OCI-LY1 (cell line): ENCODE results near the gene TTPAL.

Source experiments
- H2AFZ ChIP-seq: fragments of 200-600 bp; sonication (generic), shearing (Covaris generic); 2 replicates; pipeline ENCODE4 v1.6.0; 2014; ENCODE audit warnings: antibody characterized with exemption, mild to moderate bottlenecking, low read length
- H3F3A ChIP-seq: fragments of 200-600 bp; sonication (generic), shearing (Covaris generic); 2 replicates; pipeline ENCODE4 v1.6.0; 2014; ENCODE audit warnings: mild to moderate bottlenecking, antibody characterized with exemption, low read length, moderate library complexity; ENCODE audit not compliant: insufficient read depth
- H3K27ac ChIP-seq: fragments of 200-600 bp; sonication (generic); 2 replicates; pipeline ENCODE4 v1.5.1; 2014; ENCODE audit warnings: low read length, mixed run types, mild to moderate bottlenecking, low read depth; ENCODE audit not compliant: poor library complexity, severe bottlenecking
- H3K27me3 ChIP-seq: fragments of 200-600 bp; sonication (generic); 2 replicates; pipeline ENCODE4 v1.6.0; 2014; ENCODE audit warnings: antibody characterized with exemption, mild to moderate bottlenecking, low read length, moderate library complexity; ENCODE audit not compliant: insufficient read depth
- H3K36me3 ChIP-seq: fragments of 200-600 bp; sonication (generic); 2 replicates; pipeline ENCODE4 v1.6.1; 2014; ENCODE audit warnings: mild to moderate bottlenecking, antibody characterized with exemption, low read length, moderate library complexity, mixed read lengths; ENCODE audit not compliant: insufficient read depth
- H3K4me1 ChIP-seq: fragments of 200-600 bp; sonication (generic); 2 replicates; pipeline ENCODE4 v1.5.1; 2014; ENCODE audit warnings: mild to moderate bottlenecking, low read length, moderate library complexity; ENCODE audit not compliant: insufficient read depth, severe bottlenecking
- H3K4me2 ChIP-seq: fragments of 200-600 bp; sonication (generic), shearing (Covaris generic); 2 replicates; pipeline ENCODE4 v1.6.1; 2014; ENCODE audit warnings: low read length
- H3K4me3 ChIP-seq: fragments of 200-600 bp; sonication (generic); 2 replicates; pipeline ENCODE4 v1.5.1; 2014; ENCODE audit warnings: low read length, low read depth, mild to moderate bottlenecking, mixed read lengths; ENCODE audit not compliant: poor library complexity, severe bottlenecking
- H3K79me2 ChIP-seq: fragments of 200-600 bp; shearing (Covaris generic); 2 replicates; pipeline ENCODE4 v1.6.1; 2016; ENCODE audit warnings: mixed run types, low read length, mixed read lengths; ENCODE audit not compliant: insufficient read depth
- H3K9ac ChIP-seq: fragments of 200-600 bp; sonication (generic), shearing (Covaris generic); 2 replicates; pipeline ENCODE4 v1.6.1; 2014; ENCODE audit warnings: mild to moderate bottlenecking, low read length, mixed read lengths
- H3K9me2 ChIP-seq: fragments of 200-600 bp; sonication (generic), shearing (Covaris generic); 2 replicates; pipeline ENCODE4 v1.6.1; 2014; ENCODE audit warnings: low read depth, mild to moderate bottlenecking, low read length, mixed read lengths
- H3K9me3 ChIP-seq: fragments of 200-600 bp; shearing (Covaris generic); 2 replicates; pipeline ENCODE4 v1.6.1; 2014; ENCODE audit warnings: low read length, mixed read lengths
- H4K20me1 ChIP-seq: fragments of 200-600 bp; sonication (generic), shearing (Covaris generic); 2 replicates; pipeline ENCODE4 v1.6.0; 2016; ENCODE audit warnings: mild to moderate bottlenecking, low read length; ENCODE audit not compliant: insufficient read depth
- CTCF ChIP-seq: fragments of 200-600 bp; sonication (generic), shearing (Covaris generic); IDR thresholded peaks from 2 replicates; pipeline ENCODE4 v1.5.1; 2017; ENCODE audit warnings: mild to moderate bottlenecking, antibody characterized with exemption, low read length, moderate library complexity, mixed read lengths
- EZH2 ChIP-seq: fragments of 200-600 bp; sonication (generic), shearing (Covaris generic); IDR thresholded peaks from 2 replicates; pipeline ENCODE4 v1.8.0; 2017; ENCODE audit warnings: borderline replicate concordance, mixed run types, mild to moderate bottlenecking, antibody characterized with exemption, low read length, moderate library complexity, mixed read lengths

The TTPAL gene

DNA sequence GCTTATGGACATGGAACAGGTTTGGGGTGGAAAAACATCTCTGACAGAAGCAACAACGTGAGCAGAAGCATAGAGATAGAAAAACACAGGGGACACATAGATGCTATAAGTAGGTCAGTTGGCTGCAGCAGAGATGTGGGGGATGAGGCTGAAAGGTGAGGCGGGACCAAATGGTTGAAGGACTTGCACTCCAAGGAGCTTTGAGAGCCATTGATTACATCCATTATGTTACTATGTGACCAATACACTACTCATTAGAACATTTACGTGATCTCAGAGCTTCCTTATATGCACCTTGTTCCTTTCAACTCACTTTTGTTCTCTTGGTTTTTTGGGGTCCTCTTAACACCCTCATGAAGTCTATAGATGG is 47.9 kb upstream of the TTPAL start:
- no peak overlapping the region for H3K27ac ChIP-seq
- no peak overlapping the region for H3K9ac ChIP-seq
- no peaks in the 10 kb centered on the region for H4K20me1 ChIP-seq
- no peaks in the 10 kb centered on the region for H3F3A ChIP-seq
- no peak overlapping the region for H3K4me2 ChIP-seq
- no peaks in the 10 kb centered on the region for H3K9me2 ChIP-seq
- no peak overlapping the region for H3K4me3 ChIP-seq
- no peaks in the 10 kb centered on the region for H3K4me1 ChIP-seq
- no peaks in the 10 kb centered on the region for H3K9me3 ChIP-seq
- no peaks in the 10 kb centered on the region for H3K79me2 ChIP-seq
- no peaks in the 10 kb centered on the region; the same call in none of the 2 replicates for H3K27me3 ChIP-seq
- no peaks in the 10 kb centered on the region for H3K36me3 ChIP-seq
- no peak overlapping the region for H2AFZ ChIP-seq
- TF ChIP-seq EZH2 (no peak), CTCF (no peak)

DNA sequence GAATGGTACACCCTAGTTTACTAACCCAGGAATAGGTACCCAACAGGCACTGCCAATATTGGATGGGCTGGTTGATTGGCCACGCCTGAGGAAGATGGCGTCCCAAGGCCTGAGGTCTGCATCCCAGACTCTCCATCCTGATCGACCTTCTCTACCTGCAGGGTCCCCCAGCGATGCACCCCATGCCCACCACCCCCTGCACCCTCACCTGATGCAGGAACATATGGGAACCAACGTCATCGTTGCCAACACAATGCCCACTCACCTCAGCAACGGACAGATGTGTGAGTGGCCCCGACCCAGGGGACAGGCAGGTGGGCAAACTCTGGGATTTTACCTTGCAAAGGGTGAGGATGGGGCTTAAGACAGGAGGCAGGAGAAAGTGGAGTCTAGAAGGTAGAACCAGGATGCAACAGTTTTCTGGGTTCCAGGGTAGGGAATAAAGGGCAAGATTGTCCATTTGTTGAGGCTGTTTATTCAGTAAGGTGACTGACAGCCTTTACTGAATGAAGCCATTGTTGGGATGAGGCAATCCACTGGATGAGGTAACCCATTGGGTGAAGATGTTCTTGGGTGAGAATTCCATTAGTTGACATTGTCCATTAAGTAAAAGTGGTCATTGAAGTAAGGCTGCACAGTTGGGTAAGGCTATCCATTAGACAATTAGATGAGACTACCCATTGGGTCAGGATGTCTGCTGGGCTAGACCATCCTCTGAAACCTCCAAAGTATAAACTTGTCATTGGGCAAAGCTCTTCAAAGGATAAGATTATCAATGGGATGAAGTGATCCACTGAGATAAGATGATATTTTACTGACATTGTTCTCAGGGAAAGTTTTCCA is 47.3 kb upstream of the TTPAL start:
- TF ChIP-seq CTCF (no peak), EZH2 (no peak)

DNA sequence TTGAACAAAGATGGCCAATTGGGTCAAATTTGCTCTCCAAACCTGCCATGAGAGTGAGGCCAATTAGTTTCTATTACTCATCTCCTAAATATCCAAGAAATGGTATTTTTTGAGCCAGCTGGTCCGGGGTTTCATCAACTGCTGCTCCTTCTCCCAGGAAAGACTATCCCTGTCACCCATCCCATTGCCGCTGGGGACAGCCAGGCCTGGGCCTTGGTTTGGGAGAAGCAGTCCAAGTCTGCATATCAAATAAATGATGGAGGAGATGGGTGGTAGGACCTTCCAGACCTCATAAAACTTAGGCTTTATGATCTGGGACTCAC is 46.7 kb upstream of the TTPAL start:
- Histone ChIP-seq H4K20me1 (no peaks in the 10 kb centered on the region), H2AFZ (no peak overlapping the region), H3K27me3 (peaks cover 2% of the 10 kb centered on the region), H3K36me3 (no peaks in the 10 kb centered on the region), H3K4me2 (no peak overlapping the region), H3K9ac (no peak overlapping the region), H3K79me2 (no peaks in the 10 kb centered on the region), H3K9me2 (no peaks in the 10 kb centered on the region), H3K4me3 (no peak overlapping the region), H3K27ac (no peak overlapping the region), H3F3A (no peaks in the 10 kb centered on the region), H3K9me3 (no peaks in the 10 kb centered on the region), H3K4me1 (no peaks in the 10 kb centered on the region)
- TF ChIP-seq EZH2 (no peak), CTCF (no peak)

More for the DNA sequence above, 47.3 kb upstream of the TTPAL start:
- Histone ChIP-seq H4K20me1 (no peaks in the 10 kb centered on the region), H2AFZ (no peak overlapping the region), H3K4me3 (no peak overlapping the region), H3K4me1 (no peaks in the 10 kb centered on the region), H3K27ac (no peak overlapping the region), H3K4me2 (no peak overlapping the region), H3F3A (no peaks in the 10 kb centered on the region), H3K27me3 (no peaks in the 10 kb centered on the region; the same call in none of the 2 replicates), H3K9ac (no peak overlapping the region), H3K79me2 (no peaks in the 10 kb centered on the region), H3K9me2 (no peaks in the 10 kb centered on the region), H3K9me3 (no peaks in the 10 kb centered on the region), H3K36me3 (no peaks in the 10 kb centered on the region)
